HG03175 (cell line): ENCODE results near the gene PRRT2.
"Not testable (repeated sequence)": the region's sequence is repeated elsewhere in the genome, so short reads cannot be mapped to it uniquely, and the experiment has no call there.

Experiments
- ATAC-seq: cut with Tn5 transposase; IDR thresholded peaks from one replicate; pipeline ENCODE4 v1.9.1; 2021; ENCODE audit warnings: mild to moderate bottlenecking, moderate library complexity; ENCODE audit not compliant: unreplicated experiment

PRRT2 gene

DNA sequence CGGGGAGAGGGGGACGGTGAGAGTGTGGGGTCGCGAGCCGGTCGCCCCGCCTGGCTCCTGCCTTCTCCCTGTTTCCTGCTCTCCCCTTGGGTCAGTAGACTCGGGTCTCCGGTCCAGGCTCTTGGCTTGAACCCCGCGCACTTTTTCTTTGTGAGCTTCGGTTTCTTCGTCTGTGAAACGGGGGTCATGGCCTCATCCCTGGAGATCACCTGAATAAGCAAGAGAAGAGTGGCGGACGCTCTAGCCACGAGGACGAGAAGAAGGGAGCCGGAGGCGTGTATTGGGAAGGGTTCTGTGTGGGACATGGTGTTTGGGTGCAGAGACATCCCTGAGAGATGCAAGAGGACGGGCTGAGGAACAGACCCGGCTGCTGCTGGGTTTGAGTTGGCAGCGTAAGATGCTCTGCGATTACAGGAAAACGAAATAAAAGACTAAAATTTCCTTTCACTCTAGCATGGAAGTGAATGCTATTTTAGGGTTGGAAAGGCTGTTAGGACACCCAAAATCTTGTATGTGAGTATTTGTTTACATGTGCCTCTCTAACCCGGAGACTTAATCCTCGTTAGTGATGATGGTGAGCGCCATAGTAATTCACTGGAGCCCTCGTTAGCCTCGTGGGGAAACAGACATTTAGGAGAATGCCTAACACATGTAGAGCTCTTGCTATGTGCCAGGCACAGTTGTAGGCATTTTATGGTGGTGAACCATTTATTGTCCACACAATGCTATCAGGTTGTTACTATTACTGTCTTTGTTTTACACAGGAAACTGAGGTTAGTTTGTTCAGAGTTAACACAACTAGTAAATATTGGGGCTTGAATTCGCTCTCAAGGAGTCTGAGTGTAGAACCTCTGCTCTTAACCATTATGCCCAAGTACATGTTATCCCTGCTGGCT is 20.8 kb upstream of the PRRT2 start:
- no peak for ATAC-seq

DNA sequence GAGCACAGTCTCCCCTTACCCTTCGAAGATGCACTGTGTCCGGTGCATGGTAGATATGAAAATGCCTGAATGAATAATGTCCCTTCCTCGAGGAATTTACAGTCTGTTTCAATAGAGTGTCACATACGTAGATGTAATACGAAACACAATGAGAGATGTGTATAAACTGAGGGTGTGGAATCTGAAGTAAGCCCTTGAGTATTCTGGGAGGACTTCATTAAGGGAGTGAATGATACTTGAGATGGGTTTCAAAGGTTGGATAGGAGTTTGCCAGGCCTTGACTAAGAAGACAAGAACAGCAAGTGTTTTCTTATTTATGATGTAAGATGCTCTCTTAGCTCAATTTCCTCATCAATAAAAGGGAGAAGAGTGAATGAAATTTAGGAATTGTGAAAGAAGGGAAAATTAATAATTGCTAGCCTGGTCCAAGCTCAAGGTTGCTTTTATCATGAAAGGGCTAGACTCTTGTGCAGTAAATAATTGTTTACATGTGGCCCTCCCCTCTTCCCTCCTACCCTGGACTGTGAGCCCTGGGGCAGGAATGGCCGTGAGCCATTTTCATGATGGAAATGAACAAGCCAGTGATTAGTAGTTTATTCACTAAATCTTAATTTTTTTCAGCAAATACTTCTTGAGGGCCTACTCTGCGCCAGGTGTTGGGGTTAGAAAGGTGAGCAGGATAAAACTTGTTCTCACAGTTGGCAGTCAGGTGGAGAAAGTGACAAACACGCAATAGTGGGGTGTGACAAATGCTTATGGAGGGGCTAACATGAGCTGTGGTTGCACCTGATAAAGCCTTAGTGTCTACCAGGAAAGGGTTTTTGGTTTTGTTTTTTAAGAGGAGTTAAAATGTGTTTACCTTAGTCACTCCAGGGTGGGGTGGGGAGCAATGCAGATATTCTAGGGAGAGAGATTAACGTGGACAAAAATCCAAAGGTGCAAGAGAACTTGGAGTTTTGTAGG is 19.9 kb upstream of the PRRT2 start:
- ATAC-seq = no peak

DNA sequence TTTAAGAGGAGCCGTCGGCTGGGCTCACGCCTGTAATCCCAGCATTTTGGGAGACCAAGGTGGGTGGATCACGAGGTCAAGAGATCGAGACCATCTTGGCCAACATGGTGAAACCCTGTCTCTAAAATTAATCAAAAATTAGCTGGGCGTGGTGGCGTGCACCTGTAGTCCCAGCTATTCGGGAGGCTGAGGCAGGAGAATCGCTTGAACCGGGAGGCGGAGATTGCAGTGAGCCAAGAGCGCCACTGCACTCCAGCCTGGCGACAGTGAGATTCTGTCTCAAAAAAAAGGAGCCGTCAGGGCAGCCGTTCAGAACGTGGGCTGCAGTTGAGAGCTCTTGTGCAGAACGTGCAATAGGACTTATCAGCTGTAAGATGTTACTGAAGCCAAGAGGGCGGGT is 18.8 kb upstream of the PRRT2 start:
- ATAC-seq = not testable (repeated sequence)

DNA sequence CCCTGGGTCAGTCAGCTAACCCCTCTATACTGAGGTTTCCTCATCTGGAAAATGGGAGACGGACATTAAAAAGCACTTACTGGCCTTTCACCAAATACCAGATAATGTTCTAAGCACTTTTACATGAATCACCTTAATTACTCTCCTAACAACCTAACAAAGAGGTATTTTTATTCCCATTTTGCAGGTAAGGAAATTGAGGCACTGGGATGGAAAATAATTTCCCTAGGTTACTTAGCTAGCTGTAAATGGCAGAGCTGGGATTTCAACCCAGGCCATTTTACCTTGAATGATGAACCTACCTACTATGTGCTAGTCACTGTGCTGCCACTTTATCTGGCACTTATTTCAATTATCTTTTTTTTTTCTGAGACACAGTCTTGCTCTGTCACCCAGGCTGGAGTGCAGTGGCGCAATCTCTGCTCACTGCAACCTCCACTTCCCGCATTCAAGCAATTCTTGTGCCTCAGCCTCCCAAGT is 17.7 kb upstream of the PRRT2 start:
- ATAC-seq = no peak

DNA sequence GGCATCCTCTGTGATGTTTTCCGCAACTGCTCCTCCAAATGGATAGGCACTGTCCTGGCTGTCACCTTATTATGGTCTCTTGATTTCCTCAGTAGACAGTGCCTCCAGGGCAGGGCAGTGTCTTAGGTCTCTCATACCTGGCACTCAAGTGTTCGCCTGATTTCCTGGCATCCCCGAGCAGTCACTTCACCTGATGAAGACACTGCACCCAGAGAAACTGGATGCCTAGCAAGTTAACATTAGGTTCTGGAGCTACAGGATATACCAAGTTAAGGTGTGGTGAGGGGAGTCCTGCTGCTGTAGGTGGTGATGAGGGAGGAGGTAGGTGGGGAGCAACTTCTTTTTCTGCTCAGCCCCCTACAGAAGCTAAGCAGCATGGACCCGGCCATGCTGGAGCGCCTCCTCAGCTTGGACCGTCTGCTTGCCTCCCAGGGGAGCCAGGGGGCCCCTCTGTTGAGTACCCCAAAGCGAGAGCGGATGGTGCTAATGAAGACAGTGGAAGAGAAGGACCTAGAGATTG is 9.5 kb upstream of the PRRT2 start:
- ATAC-seq = no peak

DNA sequence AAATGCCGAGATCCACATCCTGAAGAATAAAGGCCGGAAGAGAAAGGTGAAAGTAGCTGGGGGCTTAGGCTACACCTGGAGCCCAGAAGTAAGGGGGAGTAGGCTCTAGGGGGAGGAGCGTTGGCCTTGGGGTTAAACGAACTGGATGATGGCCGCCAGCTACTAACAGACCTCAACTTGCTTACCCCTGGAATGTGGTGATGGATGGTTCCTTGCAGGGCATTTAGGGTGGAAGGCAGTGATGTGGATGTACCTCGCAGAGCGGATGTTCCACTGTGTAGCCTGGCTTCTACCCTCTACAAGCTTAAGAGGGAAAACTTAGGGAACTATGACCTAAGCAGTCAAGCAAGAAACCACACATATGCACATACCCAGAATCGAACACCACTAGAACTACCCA is 8.0 kb upstream of the PRRT2 start:
- ATAC-seq = no peak

DNA sequence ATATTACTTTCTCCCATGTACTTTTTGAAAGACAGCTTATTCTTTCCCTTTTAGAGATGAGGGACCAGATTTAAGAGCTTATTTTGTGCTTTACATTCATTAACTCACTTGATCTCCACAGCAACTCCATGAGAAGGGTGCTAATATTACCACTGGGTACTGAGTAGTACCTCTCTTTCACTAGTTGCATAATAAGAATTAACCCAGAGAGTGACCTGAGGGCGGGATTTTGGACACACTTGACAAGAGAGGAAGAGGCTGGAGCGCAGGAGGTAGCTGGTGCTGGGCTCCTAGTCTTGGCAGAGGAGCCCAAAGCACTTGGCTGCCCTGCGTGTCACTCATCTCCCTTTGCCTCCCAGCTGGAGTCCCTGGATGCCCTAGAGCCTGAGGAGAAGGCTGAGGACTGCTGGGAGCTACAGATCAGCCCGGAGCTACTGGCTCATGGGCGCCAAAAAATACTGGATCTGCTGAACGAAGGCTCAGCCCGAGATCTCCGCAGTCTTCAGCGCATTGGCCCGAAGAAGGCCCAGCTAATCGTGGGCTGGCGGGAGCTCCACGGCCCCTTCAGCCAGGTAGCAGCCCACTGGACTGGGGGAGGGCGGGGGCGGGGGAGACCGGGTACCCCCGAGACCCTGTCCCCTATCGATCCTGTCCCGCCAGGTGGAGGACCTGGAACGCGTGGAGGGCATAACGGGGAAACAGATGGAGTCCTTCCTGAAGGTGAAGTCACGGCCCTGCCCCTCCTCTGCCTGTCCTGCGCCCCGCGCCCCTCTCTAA is 7.3 kb upstream of the PRRT2 start:
- no peak for ATAC-seq

DNA sequence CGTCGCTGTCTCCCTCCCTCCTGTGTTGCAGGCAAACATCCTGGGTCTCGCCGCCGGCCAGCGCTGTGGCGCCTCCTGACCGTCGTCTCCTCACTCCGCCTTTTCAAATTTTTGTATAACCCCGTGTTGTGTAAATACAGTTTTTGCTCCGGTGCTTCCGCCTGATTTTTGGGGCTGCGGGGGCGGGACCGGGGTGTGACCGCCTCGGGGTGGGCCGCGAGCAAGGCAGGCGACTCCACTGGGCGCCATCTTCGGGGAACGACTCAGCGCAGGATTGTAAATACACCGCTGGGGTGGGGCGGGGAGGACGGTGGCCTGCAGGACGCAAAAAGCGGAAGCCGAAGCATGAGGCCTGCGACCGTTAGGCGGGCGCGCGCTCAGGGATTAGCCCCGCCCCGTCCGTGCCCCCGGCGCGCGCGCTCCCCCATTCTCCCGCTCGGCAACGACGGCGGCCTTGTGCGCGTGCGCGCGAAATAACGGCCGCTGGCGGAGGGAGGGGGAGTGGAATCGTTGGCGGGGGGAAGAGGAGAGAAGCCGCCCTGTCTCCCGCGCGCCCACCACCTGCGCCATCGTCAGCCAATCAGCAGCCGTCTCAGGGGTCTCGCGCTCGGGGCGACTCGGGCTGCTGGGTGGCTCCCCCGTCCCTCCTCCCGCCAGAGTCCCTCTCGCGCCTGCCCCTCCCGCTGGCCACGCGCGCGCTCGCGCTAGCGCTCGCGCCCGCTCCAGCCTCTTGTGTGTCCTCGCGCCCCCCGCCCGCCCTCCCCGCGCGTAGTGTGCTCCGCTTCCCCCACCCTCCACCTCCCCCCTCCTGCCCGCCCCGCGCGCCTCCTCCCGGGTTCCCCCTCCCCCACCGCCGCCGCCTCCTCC is 6.5 kb upstream of the PRRT2 start:
- ATAC-seq = peak; percentile 56

DNA sequence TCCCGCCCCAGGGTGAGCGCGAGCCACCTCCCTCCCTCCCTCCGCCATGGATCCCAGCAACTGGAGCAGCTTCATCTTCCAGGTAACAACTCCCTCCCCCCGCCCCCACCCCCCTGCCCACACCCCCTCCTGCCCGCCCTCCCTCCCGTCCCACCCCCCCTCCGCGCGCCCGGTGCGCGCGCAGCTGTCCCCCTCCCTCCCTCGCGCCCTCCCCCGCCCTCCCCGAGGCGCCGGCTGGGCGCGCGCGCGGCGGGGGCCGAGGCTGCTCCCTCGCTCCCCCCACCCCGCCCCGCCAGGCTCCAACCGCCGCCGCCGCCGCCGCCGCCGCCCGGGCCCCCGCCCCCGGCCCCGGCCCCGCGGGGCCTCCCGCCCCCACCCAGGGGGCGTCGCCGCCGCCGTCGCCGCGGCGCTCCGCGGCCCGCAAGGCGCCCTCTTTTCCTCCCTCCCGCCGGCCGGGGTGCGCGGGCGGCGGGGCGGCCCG is 5.9 kb upstream of the PRRT2 start, which contains the start of gene MAZ:
MAZ (plus strand) TSS at position 431 of the 481 bp plus-strand sequence. CDS start 173 bp downstream, outside the sequence.
- ATAC-seq = no peak

DNA sequence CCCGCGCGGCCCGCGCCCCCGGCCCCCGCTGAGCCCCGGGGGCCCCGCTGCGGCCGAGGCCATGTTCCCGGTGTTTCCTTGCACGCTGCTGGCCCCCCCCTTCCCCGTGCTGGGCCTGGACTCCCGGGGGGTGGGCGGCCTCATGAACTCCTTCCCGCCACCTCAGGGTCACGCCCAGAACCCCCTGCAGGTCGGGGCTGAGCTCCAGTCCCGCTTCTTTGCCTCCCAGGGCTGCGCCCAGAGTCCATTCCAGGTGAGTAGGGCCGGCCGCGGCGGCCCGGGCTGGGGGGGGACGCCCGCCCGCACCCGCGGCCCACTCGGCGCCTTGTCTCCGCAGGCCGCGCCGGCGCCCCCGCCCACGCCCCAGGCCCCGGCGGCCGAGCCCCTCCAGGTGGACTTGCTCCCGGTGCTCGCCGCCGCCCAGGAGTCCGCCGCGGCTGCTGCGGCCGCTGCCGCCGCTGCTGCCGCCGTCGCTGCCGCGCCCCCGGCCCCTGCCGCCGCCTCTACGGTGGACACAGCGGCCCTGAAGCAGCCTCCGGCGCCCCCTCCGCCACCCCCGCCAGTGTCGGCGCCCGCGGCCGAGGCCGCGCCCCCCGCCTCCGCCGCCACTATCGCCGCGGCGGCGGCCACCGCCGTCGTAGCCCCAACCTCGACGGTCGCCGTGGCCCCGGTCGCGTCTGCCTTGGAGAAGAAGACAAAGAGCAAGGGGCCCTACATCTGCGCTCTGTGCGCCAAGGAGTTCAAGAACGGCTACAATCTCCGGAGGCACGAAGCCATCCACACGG is 5.2 kb upstream of the PRRT2 start:
- no peak for ATAC-seq

DNA sequence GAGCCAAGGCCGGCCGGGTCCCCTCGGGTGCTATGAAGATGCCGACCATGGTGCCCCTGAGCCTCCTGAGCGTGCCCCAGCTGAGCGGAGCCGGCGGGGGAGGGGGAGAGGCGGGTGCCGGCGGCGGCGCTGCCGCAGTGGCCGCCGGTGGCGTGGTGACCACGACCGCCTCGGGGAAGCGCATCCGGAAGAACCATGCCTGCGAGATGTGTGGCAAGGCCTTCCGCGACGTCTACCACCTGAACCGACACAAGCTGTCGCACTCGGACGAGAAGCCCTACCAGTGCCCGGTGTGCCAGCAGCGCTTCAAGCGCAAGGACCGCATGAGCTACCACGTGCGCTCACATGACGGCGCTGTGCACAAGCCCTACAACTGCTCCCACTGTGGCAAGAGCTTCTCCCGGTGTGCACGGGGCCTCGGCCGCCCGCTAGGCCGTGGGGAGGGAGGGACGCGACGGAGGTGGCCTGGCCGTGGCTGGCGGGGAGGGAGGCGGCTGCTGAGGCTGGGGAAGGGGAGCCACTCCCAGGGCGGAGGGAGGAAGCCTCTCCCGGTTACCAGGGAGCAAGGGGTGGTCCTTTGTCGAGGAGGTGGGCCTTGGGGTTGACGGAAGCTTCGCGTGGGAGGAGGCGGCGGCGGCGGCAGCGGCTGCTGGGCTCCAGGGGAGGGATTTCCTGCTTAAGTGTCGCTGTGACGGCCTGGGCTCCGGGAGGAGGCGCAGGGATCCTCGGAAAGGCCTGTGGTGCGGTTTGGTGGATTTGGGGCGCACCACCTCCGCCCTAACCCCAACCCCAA is 4.4 kb upstream of the PRRT2 start:
- no peak for ATAC-seq

DNA sequence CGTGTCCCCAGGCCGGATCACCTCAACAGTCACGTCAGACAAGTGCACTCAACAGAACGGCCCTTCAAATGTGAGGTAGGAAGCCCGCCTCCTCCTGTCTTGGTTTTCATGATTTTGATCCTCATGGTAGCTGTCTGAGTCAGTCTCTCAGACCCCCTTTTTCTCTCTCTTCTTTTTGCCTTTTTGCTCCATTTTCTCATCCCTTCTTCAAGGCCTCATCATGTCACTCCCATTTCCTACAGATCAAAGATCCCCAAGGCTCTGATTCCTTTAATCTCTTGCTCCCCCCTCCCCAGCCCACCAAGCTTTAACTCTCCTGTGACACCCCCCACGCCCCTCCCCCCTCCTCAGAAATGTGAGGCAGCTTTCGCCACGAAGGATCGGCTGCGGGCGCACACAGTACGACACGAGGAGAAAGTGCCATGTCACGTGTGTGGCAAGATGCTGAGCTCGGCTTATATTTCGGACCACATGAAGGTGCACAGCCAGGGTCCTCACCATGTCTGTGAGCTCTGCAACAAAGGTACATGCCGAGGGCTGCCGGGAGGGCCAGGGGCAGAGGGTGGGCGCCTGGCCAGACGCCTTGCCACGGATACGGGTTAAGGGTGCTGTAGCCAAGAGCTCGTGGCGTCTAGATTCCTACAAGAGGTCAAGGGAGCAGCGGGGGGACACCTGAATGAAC is 3.6 kb upstream of the PRRT2 start:
- no peak for ATAC-seq

DNA sequence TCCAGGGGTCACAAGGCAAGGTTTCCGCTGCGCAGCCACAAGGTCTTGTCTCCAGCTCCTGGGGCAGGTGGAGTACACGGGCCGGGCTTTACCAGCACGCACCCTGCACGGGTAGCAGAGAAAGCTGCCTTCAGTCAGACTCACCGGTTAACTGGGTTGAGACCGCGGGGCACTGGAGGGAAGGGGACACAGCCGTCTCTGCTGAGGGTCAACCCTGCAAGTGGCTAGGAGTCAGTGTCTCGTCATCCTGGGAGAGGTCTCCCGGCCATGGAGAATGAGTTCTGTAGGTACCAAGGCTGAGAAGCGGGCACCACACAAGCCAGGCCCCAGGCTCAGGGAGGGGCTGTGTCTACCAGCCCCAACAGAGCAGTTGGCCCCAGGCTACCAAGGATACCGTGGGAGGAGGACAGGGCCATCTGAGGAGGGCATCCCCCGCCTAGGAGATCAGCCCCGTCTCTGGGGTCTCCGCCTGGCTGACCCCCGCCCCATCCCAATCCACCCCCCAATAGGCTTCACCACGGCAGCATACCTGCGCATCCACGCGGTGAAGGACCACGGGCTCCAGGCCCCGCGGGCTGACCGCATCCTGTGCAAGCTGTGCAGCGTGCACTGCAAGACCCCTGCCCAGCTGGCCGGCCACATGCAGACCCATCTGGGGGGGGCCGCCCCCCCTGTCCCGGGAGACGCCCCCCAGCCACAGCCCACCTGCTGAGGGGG is 2.8 kb upstream of the PRRT2 start:
- no peak for ATAC-seq

DNA sequence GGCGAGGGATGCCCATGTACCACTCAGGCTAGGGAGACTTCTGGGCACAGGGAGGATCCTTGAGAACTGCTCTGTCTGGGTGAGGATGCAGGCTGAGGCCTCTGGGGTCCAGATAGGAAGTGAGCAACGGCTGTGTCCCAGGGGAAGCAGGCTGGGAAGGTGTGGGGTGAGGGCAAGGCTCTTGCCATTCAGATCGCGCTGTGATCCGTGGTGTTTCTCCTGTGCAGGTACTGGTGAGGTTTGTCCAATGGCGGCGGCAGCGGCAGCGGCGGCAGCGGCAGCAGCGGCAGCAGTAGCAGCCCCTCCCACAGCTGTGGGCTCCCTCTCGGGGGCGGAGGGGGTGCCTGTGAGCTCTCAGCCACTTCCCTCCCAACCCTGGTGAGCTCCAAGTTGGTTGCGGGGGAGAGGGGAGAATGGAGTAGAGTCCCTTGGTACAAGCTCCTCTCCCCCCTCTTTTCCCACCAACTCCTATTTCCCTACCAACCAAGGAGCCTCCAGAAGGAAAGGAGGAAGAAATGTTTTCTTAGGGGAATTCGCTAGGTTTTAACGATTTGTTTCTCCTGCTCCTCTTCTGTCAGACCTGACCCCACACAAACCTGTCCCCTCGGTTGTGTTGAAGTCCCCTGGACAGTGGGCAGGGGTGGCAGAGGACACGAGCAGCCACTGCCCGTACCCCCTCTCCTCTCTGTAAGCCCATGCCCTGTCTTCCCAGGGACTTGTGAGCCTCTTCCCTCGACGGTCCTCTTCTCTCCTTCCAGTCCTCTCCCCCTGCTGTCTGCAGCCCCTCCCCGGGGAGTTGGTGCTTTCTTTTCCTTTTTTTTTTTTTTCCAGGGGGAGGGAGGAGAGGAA is 1.9 kb upstream of the PRRT2 start:
- no peak for ATAC-seq

DNA sequence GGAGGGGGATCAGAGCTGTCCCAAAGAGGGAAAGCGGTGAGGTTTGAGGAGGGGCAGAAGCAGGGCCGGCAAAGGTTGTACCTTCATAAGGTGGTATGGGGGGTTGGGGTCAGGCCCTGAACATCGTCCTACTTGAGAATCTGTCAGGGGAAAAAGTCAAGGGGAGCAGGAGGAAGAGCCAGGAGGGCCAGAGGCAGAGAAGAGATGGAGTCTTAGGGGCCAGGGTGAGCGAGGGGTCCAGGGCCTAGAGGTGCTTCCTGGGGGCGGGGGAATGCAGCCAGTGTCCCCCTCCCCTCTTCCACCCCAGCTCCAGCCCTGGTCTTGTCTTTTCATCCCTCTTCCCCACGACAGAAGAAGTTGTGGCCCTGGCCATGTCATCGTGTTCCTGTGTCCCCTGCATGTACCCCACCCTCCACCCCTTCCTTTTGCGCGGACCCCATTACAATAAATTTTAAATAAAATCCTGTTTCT is 1.3 kb upstream of the PRRT2 start:
- no peak for ATAC-seq
